Activated T-cell treated with anti-CD3 and anti-CD28 coated beads, Interleukin-2, amount 50 U/mL, for 4 hours (primary cell): ENCODE results near the gene RRAGA. TPM values are rescaled to one million over a fixed set of nuclear protein-coding genes. Genes with fewer than 3 reads are reported as not detected.
A peak's percentile ranks its signal among the peaks of the same experiment; 100 is the strongest.
"Not testable (repeated sequence)": the region's sequence is repeated elsewhere in the genome, so short reads cannot be mapped to it uniquely, and the experiment has no call there.

Experiments used
- ATAC-seq, 2 donors: fragments of 200-7000 bp; cut with Tn5 transposase; one replicate each; pipeline ENCODE4 v1.10.0; 2021
- DNase-seq: peaks from one replicate; pipeline ENCODE4 v3.0.0-alpha.2; 2020
- H3K27me3 Mint-ChIP-seq: one replicate; pipeline ENCODE4 v1.8.0; 2021; ENCODE audit warnings: low read depth, mixed read lengths
- H3K36me3 Mint-ChIP-seq: one replicate; pipeline ENCODE4 v1.8.0; 2022; ENCODE audit warnings: mixed read lengths; ENCODE audit not compliant: insufficient read depth
- H3K4me1 Mint-ChIP-seq: one replicate; pipeline ENCODE4 v1.8.0; 2021; ENCODE audit warnings: low read depth, mixed read lengths
- H3K4me3 Mint-ChIP-seq: one replicate; pipeline ENCODE4 v1.8.0; 2021; ENCODE audit warnings: mild to moderate bottlenecking, moderate library complexity, mixed read lengths
- H3K9me3 Mint-ChIP-seq: one replicate; pipeline ENCODE4 v1.8.0; 2021; ENCODE audit warnings: mixed read lengths
- total RNA-seq, 3 donors: library from RNA; stranded (reverse); gene quantifications; one replicate each; pipeline ENCODE4 v1.2.1, GENCODE V29; 2021

Gene RRAGA, protein sequence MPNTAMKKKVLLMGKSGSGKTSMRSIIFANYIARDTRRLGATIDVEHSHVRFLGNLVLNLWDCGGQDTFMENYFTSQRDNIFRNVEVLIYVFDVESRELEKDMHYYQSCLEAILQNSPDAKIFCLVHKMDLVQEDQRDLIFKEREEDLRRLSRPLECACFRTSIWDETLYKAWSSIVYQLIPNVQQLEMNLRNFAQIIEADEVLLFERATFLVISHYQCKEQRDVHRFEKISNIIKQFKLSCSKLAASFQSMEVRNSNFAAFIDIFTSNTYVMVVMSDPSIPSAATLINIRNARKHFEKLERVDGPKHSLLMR
- total RNA-seq, result 10 to 100 TPM; 32.8 to 51.1 (median 40.7) TPM

DNA sequence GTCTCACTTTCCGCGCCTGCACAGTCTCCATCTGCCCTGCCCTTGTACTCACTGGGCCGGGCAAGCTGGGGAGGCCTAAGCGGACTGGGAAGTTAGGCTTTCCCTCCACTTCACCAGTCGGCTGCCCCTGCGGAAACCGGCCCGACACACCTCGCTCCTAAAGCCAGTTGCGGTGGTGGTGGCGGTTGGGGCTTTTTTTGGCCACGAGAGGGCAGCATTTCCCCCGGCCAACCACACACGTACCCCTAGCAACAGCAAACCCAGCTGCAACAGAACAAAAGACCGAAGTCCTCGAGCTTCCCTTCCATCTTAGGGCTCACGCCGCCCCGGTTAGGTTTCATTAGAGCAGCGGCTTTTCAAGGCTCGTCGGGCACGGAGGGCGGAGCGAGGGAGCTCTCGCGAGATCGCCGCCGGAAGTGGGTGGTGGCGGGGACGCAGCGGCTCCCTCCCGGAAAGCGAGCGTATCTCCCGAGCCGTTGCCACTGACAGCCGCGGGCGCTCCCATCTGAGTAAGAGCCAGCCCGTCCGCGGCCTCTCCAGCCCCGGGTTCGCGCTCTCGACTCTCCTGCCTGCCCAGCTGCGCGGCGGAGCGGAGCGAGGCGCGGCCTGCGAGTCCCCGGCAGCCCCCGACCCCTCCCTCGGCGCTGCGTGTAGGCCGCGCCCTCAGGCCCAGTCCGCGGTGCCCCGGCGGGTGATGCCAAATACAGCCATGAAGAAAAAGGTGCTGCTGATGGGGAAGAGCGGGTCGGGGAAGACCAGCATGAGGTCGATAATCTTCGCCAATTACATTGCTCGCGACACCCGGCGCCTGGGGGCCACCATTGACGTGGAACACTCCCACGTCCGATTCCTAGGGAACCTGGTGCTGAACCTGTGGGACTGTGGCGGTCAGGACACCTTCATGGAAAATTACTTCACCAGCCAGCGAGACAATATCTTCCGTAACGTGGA lies at the start of gene RRAGA:
TSS of gene RRAGA (plus strand) at position 462 of the 951 bp plus-strand sequence. CDS start at position 695, 233 bp downstream.
- Mint-ChIP-seq H3K27me3 (no peaks in the 10 kb centered on the region), H3K36me3 (peaks cover 19% of the 10 kb centered on the region), H3K4me1 (peaks cover 45% of the 10 kb centered on the region), H3K4me3 (peak within 1 kb of the TSS; percentile 94), H3K9me3 (no peaks in the 10 kb centered on the region)
- ATAC-seq (peak; percentile 93 to 94), DNase-seq (peak; percentile 93)

DNA sequence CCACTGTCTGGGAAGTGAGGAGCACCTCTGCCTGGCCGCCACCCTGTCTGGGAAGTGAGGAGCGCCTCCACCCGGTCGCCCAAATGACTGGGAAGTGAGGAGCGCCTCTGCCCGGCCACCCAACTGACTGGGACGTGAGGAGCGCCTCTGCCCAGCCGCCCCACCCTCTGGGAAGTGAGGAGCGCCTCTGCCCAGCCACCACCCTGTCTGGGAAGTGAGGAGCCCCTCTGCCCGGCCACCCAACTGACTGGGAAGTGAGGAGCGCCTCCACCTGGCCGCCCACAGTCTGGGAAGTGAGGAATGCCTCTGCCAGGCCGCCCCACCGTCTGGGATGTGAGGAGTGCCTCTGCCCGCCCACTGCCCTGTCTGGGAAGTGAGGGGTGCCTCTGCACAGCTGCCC lies 49.1 kb upstream of the RRAGA start:
- H3K4me1 Mint-ChIP-seq, result no peaks in the 10 kb centered on the region
- ATAC-seq, result no peak
- no peaks in the 10 kb centered on the region for H3K27me3 Mint-ChIP-seq
- H3K36me3 Mint-ChIP-seq, result no peaks in the 10 kb centered on the region
- no peaks in the 10 kb centered on the region for H3K9me3 Mint-ChIP-seq
- no peak overlapping the region for H3K4me3 Mint-ChIP-seq
- no peak for DNase-seq

DNA sequence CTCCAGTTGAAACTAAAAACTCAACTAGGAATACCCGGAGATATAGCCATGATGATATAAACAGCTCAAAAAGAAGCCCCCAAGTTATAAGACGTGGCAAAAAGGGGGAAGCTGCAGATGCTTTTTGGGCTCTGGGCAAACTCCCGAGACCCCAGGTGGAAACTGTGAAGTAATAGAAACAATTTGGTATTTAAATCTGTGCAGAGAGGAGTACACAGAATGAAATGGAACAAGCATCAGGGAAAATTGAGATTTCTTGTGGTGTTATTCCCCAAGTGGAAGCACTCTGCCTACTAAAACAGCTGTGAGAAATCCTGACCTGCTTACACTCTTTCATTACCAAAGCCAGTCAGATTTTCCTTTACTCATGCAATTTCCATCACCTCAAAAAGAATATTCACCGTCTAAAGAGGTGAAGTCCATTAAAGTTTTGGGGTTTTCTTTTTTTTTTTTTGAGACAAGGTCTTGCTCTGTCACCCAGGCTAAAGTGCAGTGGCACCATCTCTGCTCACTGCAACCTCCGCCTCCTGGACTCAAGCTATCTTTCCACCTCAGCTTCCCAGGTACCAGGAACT lies 39.7 kb upstream of the RRAGA start:
- no peaks in the 10 kb centered on the region for H3K36me3 Mint-ChIP-seq
- H3K4me3 Mint-ChIP-seq, result no peak overlapping the region
- ATAC-seq (no peak), DNase-seq (no peak)
- no peaks in the 10 kb centered on the region for H3K27me3 Mint-ChIP-seq
- H3K4me1 Mint-ChIP-seq, result no peaks in the 10 kb centered on the region
- H3K9me3 Mint-ChIP-seq, result no peaks in the 10 kb centered on the region

DNA sequence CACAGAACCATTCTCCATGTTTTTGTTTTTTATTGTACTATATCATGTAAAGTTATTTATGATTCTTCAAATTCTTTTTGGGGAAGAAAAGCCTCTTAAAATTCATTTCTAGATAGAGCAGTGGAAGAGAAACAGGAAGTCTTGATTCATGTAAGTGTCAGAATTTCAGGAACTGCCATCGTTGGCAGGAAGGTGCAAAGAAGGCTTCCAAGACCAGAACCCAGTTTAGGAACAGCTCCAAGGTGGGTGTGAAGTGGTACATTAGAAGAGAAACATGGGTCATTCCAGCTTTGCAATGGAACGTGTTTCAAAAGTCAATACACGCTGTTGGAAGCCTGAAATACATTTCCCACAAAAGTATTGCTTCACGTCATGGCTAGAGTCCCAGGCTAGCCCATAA lies 31.0 kb upstream of the RRAGA start:
- Mint-ChIP-seq H3K9me3 (no peaks in the 10 kb centered on the region), H3K27me3 (peaks cover 3% of the 10 kb centered on the region), H3K4me3 (no peak overlapping the region), H3K36me3 (no peaks in the 10 kb centered on the region), H3K4me1 (no peaks in the 10 kb centered on the region)
- DNase-seq (no peak), ATAC-seq (no peak)

DNA sequence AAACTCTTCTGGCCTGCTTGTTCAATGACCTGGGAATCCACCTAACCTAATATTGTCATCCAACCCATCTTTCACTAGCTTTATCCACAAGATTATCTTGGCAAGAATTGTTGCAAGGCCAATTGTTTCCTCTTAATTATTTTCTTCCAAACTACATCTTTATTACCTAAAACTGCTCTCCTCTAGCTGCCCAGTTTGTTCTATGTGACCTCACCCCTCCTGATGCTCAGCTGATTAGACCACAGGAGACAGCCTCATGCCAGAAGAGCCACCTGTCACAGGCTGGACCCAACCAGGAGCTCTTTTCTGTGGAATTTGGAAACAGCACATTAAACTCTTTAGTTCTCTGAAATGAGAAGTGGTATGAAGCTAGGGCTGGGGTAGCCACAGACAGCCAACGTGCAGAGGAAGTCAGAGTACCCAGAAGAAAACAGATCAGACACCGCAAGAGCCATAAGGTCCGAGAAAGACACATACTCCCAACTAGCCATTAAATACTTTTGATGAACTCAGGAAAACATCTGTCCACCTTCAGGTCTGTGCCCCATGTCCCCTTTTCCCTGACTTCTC lies 28.3 kb upstream of the RRAGA start:
- Mint-ChIP-seq H3K4me1 (no peaks in the 10 kb centered on the region), H3K36me3 (no peaks in the 10 kb centered on the region), H3K9me3 (no peaks in the 10 kb centered on the region), H3K27me3 (peaks cover 14% of the 10 kb centered on the region), H3K4me3 (no peak overlapping the region)
- ATAC-seq, result no peak
- DNase-seq, result no peak

DNA sequence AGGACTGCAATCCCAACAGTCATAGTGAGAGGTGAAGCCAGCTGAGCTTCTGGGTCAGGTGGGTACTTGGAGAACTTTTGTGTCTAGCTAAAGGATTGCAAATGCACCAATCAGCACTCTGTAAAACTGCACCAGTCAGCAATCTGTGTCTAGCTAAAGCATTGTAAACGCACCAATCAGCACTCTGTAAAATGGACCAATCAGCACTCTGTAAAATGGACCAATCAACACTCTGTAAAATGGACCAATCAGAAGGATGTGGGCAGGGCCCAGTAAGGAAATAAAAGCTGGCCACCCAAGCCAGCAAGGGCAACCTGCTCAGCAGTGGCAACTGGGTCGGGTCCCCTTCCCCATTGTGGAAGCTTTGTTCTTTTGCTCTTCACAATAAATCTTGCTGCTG lies 27.6 kb upstream of the RRAGA start:
- not testable (repeated sequence) for H3K36me3 Mint-ChIP-seq, H3K4me1 Mint-ChIP-seq, H3K4me3 Mint-ChIP-seq, DNase-seq, H3K9me3 Mint-ChIP-seq, ATAC-seq
- peaks cover 15% of the 10 kb centered on the region for H3K27me3 Mint-ChIP-seq

DNA sequence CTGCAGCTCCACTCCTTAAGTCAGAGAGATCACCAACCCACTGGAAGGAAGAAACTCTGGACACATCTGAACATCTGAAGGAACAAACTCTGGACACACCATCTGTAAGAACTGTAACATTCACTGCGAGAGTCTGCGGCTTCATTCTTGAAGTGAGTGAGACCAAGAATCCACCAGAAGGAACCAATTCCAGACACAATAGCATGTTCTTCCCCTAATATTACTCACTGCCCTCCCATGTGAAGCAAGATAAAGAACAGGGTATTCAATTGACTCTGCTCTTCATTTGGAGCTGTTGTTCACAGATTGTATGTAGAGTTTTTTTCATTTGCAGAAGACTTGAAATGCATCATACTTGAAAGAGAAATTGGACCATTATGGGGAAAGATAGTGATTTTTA lies 27.0 kb upstream of the RRAGA start:
- H3K4me1 Mint-ChIP-seq, result peaks cover 3% of the 10 kb centered on the region
- DNase-seq (no peak), ATAC-seq (peak in 1 of 2 donors; percentile 58)
- peaks cover 17% of the 10 kb centered on the region for H3K27me3 Mint-ChIP-seq
- H3K9me3 Mint-ChIP-seq, result no peaks in the 10 kb centered on the region
- H3K4me3 Mint-ChIP-seq, result no peak overlapping the region
- H3K36me3 Mint-ChIP-seq, result peaks cover 2% of the 10 kb centered on the region

DNA sequence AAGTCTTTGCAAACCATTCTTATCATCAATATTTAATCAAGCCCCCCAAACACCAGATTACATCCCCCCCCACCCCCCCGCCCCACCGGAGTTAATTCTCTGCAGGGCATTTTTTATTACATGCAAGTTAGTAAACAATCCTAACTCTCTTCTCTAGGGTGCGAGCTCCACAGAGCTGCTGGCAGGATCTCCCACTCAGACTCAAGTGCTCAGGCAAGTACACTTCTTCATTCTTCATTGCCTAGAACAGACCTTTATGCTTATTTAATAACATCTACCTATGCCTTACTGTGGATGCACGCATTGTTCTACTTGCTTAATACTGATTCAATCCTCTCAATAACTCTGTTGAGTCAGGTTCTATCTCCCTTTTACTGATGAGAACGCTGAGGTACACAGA lies 26.1 kb upstream of the RRAGA start:
- H3K27me3 Mint-ChIP-seq, result peaks cover 17% of the 10 kb centered on the region
- no peak for ATAC-seq
- DNase-seq, result no peak
- no peak overlapping the region for H3K4me3 Mint-ChIP-seq
- peaks cover 3% of the 10 kb centered on the region for H3K4me1 Mint-ChIP-seq
- no peaks in the 10 kb centered on the region for H3K9me3 Mint-ChIP-seq
- H3K36me3 Mint-ChIP-seq, result peaks cover 2% of the 10 kb centered on the region

DNA sequence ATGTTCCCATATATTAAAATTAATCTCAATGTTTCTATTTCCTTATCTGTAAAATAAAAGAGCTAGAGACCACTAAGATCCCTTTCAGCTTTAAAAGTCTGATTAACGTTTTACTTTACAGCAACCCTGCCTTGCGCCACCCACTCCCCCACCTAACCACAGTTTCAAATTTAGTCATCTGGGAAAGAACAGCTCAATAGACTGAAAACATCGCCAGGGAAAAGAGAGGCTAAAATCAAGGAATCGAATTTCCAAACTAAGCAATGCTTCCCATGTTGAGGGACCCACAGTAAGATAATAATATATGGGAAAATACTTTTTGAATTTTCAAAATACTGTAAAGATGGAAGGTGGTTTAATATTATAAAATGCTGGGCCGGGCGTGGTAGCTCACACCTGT lies 22.9 kb upstream of the RRAGA start:
- Mint-ChIP-seq H3K4me3 (no peak overlapping the region), H3K36me3 (peaks cover 2% of the 10 kb centered on the region), H3K9me3 (no peaks in the 10 kb centered on the region), H3K4me1 (peaks cover 3% of the 10 kb centered on the region), H3K27me3 (peaks cover 19% of the 10 kb centered on the region)
- DNase-seq (no peak), ATAC-seq (no peak)

DNA sequence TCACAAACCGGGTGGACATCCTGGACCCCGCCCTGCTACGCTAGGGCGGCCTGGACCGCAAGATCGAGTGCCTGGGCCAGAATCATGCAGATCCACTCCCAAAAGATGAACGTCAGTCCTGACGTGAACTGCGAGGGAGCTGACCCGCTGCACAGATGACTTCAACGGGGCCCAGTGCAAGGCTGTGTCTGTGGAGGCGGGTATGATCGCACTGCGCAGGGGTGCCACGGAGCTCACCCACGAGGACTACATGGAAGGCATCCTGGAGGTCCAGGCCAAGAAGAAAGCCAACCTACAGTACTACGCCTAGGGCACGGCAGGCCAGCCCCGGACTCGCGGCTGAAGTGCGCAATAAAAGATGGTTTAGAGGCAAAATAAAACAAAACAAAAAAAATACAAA lies 21.4 kb upstream of the RRAGA start:
- peaks cover 2% of the 10 kb centered on the region for H3K36me3 Mint-ChIP-seq
- H3K27me3 Mint-ChIP-seq, result peaks cover 17% of the 10 kb centered on the region
- H3K9me3 Mint-ChIP-seq, result no peaks in the 10 kb centered on the region
- peaks cover 3% of the 10 kb centered on the region for H3K4me1 Mint-ChIP-seq
- DNase-seq, result no peak
- no peak overlapping the region for H3K4me3 Mint-ChIP-seq
- no peak for ATAC-seq

DNA sequence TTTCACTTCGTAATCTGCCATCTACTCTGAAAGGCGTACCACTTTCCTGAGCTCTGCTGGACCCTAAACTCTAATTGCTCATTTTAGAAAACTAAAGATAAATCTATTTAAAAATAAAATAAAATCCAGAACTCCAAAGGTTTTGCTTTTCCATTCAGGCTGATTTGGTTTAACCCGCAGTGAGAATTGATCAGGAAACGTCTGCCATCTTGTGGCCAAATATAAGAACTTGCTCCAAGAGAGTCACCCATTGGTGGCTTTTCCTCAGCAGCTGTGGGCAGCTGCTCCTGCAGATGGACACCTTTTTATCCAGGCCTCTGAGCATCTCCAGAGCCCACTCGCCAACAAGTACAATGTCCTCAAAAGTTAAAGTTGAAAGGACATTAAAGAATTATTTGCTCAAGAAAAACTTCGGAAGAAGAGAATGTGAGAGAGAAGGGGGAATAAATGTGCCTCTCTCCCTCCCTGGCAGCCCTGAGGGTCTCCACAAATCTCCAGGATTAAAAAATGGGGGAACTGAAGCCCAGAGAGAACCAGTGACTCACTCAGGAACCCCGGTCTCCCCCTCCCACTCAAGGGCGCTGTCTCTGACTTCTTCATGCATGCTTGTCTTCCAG lies 20.3 kb upstream of the RRAGA start:
- Mint-ChIP-seq H3K36me3 (peaks cover 2% of the 10 kb centered on the region), H3K4me3 (no peak overlapping the region), H3K27me3 (peaks cover 11% of the 10 kb centered on the region), H3K9me3 (no peaks in the 10 kb centered on the region), H3K4me1 (peaks cover 3% of the 10 kb centered on the region)
- ATAC-seq, result peak in 1 of 2 donors; percentile 62
- no peak for DNase-seq

DNA sequence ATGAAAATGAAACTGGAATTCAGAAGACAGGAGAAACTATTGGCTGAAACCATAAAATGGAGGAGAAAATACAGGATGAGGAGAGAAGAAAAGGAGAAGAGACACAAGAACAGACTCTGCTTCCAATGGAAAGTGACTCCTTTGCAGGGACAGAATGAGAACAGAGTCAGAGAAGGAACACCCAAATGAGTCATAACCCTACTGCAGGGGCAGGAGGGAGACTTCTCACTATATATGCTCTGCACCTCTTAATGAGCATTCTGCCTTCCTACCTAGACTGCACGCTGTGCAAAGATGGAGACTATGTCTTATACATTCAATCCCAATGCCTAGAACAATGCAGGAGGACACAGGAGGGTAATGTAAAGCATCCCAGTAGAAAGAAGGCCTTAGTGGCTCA lies 18.3 kb upstream of the RRAGA start:
- Mint-ChIP-seq H3K4me1 (peaks cover 3% of the 10 kb centered on the region), H3K9me3 (no peaks in the 10 kb centered on the region), H3K27me3 (peaks cover 5% of the 10 kb centered on the region), H3K4me3 (no peak overlapping the region), H3K36me3 (peaks cover 2% of the 10 kb centered on the region)
- ATAC-seq (no peak), DNase-seq (no peak)

DNA sequence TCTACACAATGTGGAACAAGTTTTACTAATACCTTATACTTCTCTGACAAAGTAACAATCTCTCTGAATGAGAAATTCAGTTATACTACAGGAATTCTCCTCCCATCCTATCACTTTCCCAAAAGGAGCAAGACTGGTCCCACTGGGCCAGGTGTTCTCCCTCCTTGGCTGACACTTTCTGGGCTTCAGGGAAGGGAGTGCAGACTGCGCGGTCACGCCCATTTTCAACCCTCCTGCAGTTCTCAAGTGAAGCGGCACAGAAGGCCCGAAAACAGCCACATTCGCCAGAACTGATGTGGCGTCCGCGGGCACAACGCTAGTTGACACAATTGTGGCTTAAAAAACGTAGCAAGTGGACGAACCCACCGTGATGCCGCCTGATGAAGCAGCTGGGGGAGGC lies 16.8 kb upstream of the RRAGA start:
- no peaks in the 10 kb centered on the region for H3K9me3 Mint-ChIP-seq
- no peak for ATAC-seq
- DNase-seq, result no peak

DNA sequence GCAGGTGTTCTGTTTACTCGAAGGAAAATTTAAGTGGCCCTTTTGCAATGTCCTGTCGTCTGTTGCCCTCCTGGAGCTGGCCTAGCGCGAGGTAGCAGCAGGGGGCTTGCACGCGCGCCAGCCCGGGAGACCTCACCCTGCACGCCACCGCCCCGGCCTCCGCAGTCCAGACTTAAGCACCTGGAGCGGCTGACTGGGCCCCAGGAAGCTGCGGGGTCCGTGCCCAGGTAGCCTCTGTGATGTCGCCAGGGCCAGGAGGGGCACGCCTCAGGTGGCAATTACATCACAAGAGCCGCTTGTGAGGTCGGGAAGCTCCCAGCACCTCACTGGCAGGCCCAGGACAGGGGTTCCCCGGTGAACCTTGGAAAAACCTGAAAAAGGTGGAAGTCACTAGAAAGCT lies 16.2 kb upstream of the RRAGA start, which contains the start of gene SAXO1:
TSS of gene SAXO1 (minus strand) at position 195 of the 400 bp plus-strand sequence. CDS start 301 bp downstream, outside the sequence.
- Mint-ChIP-seq H3K9me3 (no peaks in the 10 kb centered on the region), H3K4me1 (no peaks in the 10 kb centered on the region), H3K27me3 (peaks cover 2% of the 10 kb centered on the region), H3K36me3 (no peaks in the 10 kb centered on the region), H3K4me3 (no peak within 1 kb of the TSS)
- DNase-seq (no peak), ATAC-seq (no peak)

More for the DNA sequence above, 16.8 kb upstream of the RRAGA start:
- Mint-ChIP-seq H3K27me3 (peaks cover 2% of the 10 kb centered on the region), H3K4me3 (no peak overlapping the region), H3K4me1 (no peaks in the 10 kb centered on the region), H3K36me3 (no peaks in the 10 kb centered on the region)
